M059J (cell line): ENCODE results near the gene CCDC192. TPM values are rescaled to one million over a fixed set of nuclear protein-coding genes. Genes with fewer than 3 reads are reported as not detected.

Experiments used
- DNase-seq: peaks from one replicate; pipeline ENCODE4 v3.0.0-alpha.2; 2012; ENCODE audit warnings: low read depth
- total RNA-seq: library from RNA; depleted of rRNA; stranded (reverse); fragments of >200 nt; shearing (Covaris generic); gene quantifications from 2 replicates; pipeline ENCODE4 v1.2.3, GENCODE V29; 2014

Gene CCDC192
- total RNA-seq, 1 experiment from 2014 or later = not detected

GRCh38 chr5:127958421-127959011 lies 255.3 kb downstream of the CCDC192 start:
- no peak for DNase-seq

GRCh38 chr5:127959152-127959764 lies 256.1 kb downstream of the CCDC192 start:
- peak; percentile 90 for DNase-seq

- no peak for DNase-seq
Measured at GRCh38 chr5:127960270-127960691, 257.1 kb downstream of the CCDC192 start.

GRCh38 chr5:127961006-127961762 lies 258.0 kb downstream of the CCDC192 start:
- no peak for DNase-seq

- DNase-seq = no peak
Measured at GRCh38 chr5:127961763-127962145, 258.6 kb downstream of the CCDC192 start.

GRCh38 chr5:127962491-127962890 lies 259.3 kb downstream of the CCDC192 start:
- DNase-seq = no peak

- no peak for DNase-seq
Measured at GRCh38 chr5:127963233-127963632, 260.0 kb downstream of the CCDC192 start.

GRCh38 chr5:127963931-127964330 lies 260.7 kb downstream of the CCDC192 start:
- DNase-seq = no peak

GRCh38 chr5:127967323-127967982 lies 264.3 kb downstream of the CCDC192 start:
- no peak for DNase-seq

- DNase-seq = no peak
Measured at GRCh38 chr5:127967983-127968592, 264.9 kb downstream of the CCDC192 start.

GRCh38 chr5:127969002-127969401 lies 265.8 kb downstream of the CCDC192 start:
- no peak for DNase-seq

GRCh38 chr5:127969651-127970050 lies 266.5 kb downstream of the CCDC192 start:
- DNase-seq = no peak

- no peak for DNase-seq
Measured at GRCh38 chr5:127970081-127970480, 266.9 kb downstream of the CCDC192 start.

GRCh38 chr5:127970854-127971425 lies 267.7 kb downstream of the CCDC192 start:
- DNase-seq = no peak

- DNase-seq = no peak
Measured at GRCh38 chr5:127975961-127976360, 272.8 kb downstream of the CCDC192 start.

- no peak for DNase-seq
Measured at GRCh38 chr5:127976525-127976924, 273.3 kb downstream of the CCDC192 start.

GRCh38 chr5:127976991-127977717 lies 274.0 kb downstream of the CCDC192 start:
- no peak for DNase-seq

- DNase-seq = no peak
Measured at GRCh38 chr5:127978738-127979300, 275.6 kb downstream of the CCDC192 start.

- DNase-seq = no peak
Measured at GRCh38 chr5:127979475-127979874, 276.3 kb downstream of the CCDC192 start.

GRCh38 chr5:127980843-127981242 lies 277.7 kb downstream of the CCDC192 start:
- DNase-seq = no peak

GRCh38 chr5:127981498-127981897 lies 278.3 kb downstream of the CCDC192 start:
- DNase-seq = no peak
